Vagina (tissue), 2 donors: ENCODE data around the gene PNCK. TPM values are rescaled to one million over a fixed set of nuclear protein-coding genes. Genes with fewer than 3 reads are reported as not detected.
A peak's percentile ranks its signal among the peaks of the same experiment; 100 is the strongest.

Experiments used
- DNase-seq, 2 donors: peaks; one replicate each; pipeline ENCODE4 v3.0.0-alpha.2; 2017; ENCODE audit errors: extremely low spot score in 2 of 2
- H3K27ac ChIP-seq: fragments of 200-600 bp; sonication (generic); one replicate; pipeline ENCODE4 v1.5.1; 2019
- H3K27me3 ChIP-seq: fragments of 200-600 bp; sonication (generic); one replicate; pipeline ENCODE4 v1.5.1; 2019
- H3K36me3 ChIP-seq, 2 donors: fragments of 200-600 bp; sonication (generic); one replicate each; pipeline ENCODE4 v1.5.1; 2017 to 2019
- H3K4me1 ChIP-seq: fragments of 200-600 bp; sonication (generic); one replicate; pipeline ENCODE4 v1.5.1; 2019
- H3K4me3 ChIP-seq, 2 donors: fragments of 200-600 bp; sonication (generic); 1 replicate in 1 of 2; 2 replicates in 1 of 2; pipeline ENCODE4 v1.5.1; 2016 to 2019
- H3K9me3 ChIP-seq: fragments of 200-600 bp; sonication (generic); one replicate; pipeline ENCODE4 v1.5.1; 2019
- POLR2A ChIP-seq, 2 donors: fragments of 450-650 bp; IDR thresholded peaks; one replicate each; pipeline ENCODE4 v1.6.1; 2017; ENCODE audit warnings: antibody characterized with exemption in 2 of 2, mild to moderate bottlenecking in 2 of 2, moderate library complexity in 2 of 2
- POLR2AphosphoS5 ChIP-seq, 2 donors: sonication (generic); formaldehyde crosslinking; IDR thresholded peaks; one replicate each; pipeline ENCODE4 v1.9.0; 2017; ENCODE audit warnings: antibody characterized with exemption in 2 of 2, mild to moderate bottlenecking in 2 of 2, low read depth in 1 of 2; ENCODE audit not compliant: insufficient read depth in 1 of 2
- intact Hi-C: fragments of 100-400 bp; cut with DNase I; formaldehyde crosslinking; loops from one replicate; pipeline ENCODE4 v1.15.1; 2023
- total RNA-seq: library from RNA; depleted of rRNA; stranded (reverse); fragments of >200 nt; gene quantifications from one replicate; pipeline ENCODE4 v1.2.3, GENCODE V29; 2016
- TF ChIP-seq, protein P1 (sequence below), 3 experiments: fragments of 450-650 bp in 2 of 3; fragments of 200-600 bp in 1 of 3; sonication (generic) in 1 of 3; IDR thresholded peaks; one replicate each; pipeline ENCODE4 v1.5.1; 2017 to 2019; ENCODE audit warnings: antibody characterized with exemption in 3 of 3, mild to moderate bottlenecking in 2 of 3, moderate library complexity in 2 of 3

The PNCK gene
- total RNA-seq, 1 donor from 2014 or later, result 9.3 TPM

DNA sequence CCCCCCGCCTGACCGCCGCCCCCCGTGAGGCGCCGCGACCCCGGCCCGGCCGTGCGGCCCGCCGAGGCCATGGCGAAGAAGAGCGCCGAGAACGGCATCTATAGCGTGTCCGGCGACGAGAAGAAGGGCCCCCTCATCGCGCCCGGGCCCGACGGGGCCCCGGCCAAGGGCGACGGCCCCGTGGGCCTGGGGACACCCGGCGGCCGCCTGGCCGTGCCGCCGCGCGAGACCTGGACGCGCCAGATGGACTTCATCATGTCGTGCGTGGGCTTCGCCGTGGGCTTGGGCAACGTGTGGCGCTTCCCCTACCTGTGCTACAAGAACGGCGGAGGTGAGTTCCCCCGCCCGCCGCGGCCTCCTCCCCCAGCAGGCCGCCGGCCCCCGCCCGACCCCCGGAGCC lies 14.9 kb upstream of the PNCK start:
- DNase-seq, result no peak
- no peaks in the 10 kb centered on the region for H3K36me3 ChIP-seq
- TF ChIP-seq POLR2AphosphoS5 (IDR thresholded peaks at IDR 0.05; ENCODE audit: insufficient read depth in 1 of 2, low read depth in 1 of 2) (no peak), POLR2A (IDR thresholded peaks at IDR 0.05) (no peak)
- TF ChIP-seq, protein P1, sequence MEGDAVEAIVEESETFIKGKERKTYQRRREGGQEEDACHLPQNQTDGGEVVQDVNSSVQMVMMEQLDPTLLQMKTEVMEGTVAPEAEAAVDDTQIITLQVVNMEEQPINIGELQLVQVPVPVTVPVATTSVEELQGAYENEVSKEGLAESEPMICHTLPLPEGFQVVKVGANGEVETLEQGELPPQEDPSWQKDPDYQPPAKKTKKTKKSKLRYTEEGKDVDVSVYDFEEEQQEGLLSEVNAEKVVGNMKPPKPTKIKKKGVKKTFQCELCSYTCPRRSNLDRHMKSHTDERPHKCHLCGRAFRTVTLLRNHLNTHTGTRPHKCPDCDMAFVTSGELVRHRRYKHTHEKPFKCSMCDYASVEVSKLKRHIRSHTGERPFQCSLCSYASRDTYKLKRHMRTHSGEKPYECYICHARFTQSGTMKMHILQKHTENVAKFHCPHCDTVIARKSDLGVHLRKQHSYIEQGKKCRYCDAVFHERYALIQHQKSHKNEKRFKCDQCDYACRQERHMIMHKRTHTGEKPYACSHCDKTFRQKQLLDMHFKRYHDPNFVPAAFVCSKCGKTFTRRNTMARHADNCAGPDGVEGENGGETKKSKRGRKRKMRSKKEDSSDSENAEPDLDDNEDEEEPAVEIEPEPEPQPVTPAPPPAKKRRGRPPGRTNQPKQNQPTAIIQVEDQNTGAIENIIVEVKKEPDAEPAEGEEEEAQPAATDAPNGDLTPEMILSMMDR (IDR thresholded peaks at IDR 0.05), result no peak
- intact Hi-C loops, result no loop called here
- H3K27me3 ChIP-seq, result no peaks in the 10 kb centered on the region
- H3K27ac ChIP-seq, result peak overlapping the region; percentile 39
- peaks cover 15% of the 10 kb centered on the region for H3K4me1 ChIP-seq
- H3K4me3 ChIP-seq, result peak overlapping the region; percentile 39 to 46
- no peaks in the 10 kb centered on the region for H3K9me3 ChIP-seq

DNA sequence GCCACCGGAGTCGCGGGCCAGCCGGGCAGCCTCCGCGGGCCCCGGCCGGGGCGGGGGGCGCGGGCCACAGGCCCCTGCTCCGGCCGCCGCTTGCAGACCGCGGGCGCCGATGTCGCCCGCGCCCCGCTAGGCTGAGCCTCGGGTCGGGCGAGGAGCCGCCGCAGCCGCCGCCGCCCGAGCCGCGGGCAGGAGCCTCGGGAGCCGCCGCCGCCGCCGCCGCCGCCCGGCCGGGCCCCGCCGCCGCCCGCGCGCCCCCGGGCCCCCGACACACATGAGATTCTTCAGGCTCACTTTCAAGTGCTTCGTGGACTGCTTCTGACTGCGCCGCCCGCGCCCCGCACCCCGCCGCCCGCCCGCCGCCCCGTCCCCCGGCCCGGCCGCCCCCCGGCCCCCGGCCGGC lies 14.5 kb upstream of the PNCK start:
- Histone ChIP-seq H3K4me1 (peaks cover 15% of the 10 kb centered on the region), H3K36me3 (no peaks in the 10 kb centered on the region), H3K27me3 (no peaks in the 10 kb centered on the region), H3K4me3 (no peak overlapping the region), H3K9me3 (no peaks in the 10 kb centered on the region), H3K27ac (no peak overlapping the region)
- intact Hi-C loops, result no loop called here
- no peak for DNase-seq
- TF ChIP-seq POLR2A (IDR thresholded peaks at IDR 0.05) (no peak), POLR2AphosphoS5 (IDR thresholded peaks at IDR 0.05; ENCODE audit: insufficient read depth in 1 of 2, low read depth in 1 of 2) (no peak)
- TF ChIP-seq, protein P1 (IDR thresholded peaks at IDR 0.05), result no peak

DNA sequence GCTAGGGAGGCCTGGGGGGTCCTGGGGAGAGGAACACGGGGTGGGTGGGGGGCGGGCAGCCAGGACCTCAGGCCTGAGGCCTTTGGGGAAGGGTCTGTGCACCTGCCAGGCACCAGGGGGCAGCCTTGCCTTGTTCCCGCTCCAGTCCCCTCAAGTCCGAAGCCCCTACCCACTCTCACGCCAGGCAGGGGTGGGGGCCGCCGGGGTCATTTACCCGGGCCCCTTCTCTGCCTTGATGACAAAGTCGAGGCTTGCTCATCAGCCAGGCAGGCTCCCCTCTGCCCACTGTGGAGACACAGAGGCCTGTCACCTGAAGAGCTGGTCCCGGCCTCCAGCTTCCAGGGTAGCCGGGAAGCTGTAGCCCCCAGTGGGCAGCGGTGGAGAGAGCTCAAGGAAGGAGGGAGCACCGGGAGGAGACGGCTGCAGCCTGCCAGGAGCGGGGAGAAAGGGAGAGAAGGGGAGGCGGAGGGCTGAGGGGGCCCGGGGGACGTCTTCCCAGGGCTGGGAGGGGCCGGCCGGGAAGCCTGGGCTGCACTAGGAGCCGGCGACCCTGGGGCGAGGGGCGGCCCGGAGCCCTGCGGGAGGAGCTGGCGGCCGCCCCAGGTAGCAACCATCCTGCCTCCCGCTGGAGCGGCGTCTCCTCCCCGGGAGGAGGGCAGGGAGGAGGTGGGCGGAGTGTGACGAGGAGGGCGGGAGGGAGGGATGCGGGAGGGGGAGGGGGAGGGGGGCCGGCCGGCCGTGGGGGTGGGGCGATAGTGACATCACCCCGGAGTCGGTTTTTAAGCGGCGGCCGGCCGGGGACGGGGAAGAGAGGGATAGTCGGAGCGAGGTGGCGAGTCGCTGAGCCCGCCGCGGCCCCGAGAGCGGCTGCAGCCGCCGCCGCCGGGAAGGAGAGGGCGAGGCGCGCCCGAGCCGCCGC lies 13.8 kb upstream of the PNCK start, which contains the start of gene SLC6A8:
TSS of gene SLC6A8 (plus strand) at position 806 of the 919 bp plus-strand sequence. CDS start 649 bp downstream, outside the sequence.
- H3K27me3 ChIP-seq, result no peaks in the 10 kb centered on the region
- TF ChIP-seq POLR2AphosphoS5 (IDR thresholded peaks at IDR 0.05; ENCODE audit: insufficient read depth in 1 of 2, low read depth in 1 of 2), result no peak
- peak in 1 of 2 donors; percentile 22 for TF ChIP-seq POLR2A (IDR thresholded peaks at IDR 0.05)
- H3K4me1 ChIP-seq, result peaks cover 15% of the 10 kb centered on the region
- no peak for DNase-seq
- peak within 1 kb of the TSS; percentile 39 for H3K27ac ChIP-seq
- H3K36me3 ChIP-seq, result no peaks in the 10 kb centered on the region
- H3K4me3 ChIP-seq, result peak within 1 kb of the TSS; percentile 39 to 46
- intact Hi-C loops, result no loop called here
- no peaks in the 10 kb centered on the region for H3K9me3 ChIP-seq

DNA sequence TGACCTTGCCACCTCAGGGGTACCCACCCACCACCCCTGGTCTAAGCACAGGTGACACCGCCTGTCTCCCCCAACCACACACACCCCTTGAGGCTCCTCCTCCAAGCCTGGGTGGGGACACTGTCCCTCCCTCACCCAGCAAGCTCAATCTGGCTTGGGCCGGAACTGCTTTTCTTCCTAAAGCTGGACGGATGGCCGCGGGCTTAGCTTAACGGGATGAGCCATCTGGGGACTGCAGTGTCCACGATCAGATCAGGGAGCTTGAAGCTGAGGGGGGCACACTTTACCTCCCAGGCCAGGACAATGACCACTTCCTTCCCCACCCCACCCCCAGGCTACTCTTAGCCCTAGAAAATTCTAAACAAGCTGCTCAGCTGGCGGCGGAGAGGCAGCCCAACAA lies 13.1 kb upstream of the PNCK start:
- intact Hi-C loops, result no loop called here
- TF ChIP-seq POLR2AphosphoS5 (IDR thresholded peaks at IDR 0.05; ENCODE audit: insufficient read depth in 1 of 2, low read depth in 1 of 2), result no peak
- TF ChIP-seq, protein P1 (IDR thresholded peaks at IDR 0.05), result no peak
- TF ChIP-seq POLR2A (IDR thresholded peaks at IDR 0.05), result no peak
- H3K4me1 ChIP-seq, result peaks cover 15% of the 10 kb centered on the region
- no peaks in the 10 kb centered on the region for H3K36me3 ChIP-seq
- no peaks in the 10 kb centered on the region for H3K9me3 ChIP-seq
- H3K27ac ChIP-seq, result no peak overlapping the region
- H3K4me3 ChIP-seq, result no peak overlapping the region
- H3K27me3 ChIP-seq, result no peaks in the 10 kb centered on the region
- DNase-seq, result no peak

DNA sequence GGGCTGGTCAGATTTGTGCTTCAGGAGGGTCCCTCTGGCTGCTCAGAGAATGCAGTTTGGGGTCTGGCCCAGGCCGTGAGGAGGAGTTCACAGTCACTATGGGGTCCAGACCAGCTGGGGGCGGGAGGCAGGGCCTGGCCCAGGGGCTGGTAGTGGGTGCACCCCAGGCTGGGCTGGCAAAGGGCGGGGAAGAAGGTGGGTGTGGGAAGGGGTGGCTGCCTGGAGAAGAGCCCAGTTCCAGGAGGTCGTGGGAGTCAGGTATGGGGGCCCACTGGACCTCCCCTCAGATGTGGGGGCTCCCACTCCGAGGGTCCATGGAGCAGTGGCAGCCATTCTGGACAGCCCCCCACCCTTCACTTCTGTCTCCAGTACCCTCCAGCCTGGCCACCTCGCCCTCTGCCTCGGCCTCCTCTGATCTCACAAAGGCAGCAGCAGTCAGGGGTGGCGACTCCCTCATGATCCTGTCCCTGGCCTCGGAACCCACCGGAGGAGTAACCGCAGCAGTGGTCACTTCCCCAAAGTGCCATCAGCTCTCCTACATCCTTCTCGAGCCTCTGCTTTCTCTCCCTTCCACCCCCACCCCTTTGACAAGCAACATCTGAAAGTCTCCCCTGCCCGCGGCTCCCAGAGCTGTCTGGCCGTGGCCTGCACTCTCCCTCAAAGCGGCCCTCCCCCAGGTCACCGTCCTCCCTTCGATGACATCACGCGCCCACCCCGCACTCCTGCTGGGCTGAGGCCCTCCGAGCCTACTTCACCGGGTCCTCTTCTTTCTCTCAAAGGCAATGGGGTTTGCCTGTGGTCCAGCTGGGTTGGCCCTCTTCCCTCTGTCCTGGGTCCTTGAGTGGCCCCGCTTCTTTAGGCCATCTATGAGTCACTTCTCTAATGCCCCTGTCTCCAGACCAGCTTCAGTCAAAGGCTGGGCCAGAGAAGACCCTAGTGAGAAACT lies 12.4 kb upstream of the PNCK start:
- Histone ChIP-seq H3K9me3 (no peaks in the 10 kb centered on the region), H3K36me3 (no peaks in the 10 kb centered on the region), H3K27ac (no peak overlapping the region), H3K27me3 (no peaks in the 10 kb centered on the region), H3K4me3 (no peak overlapping the region), H3K4me1 (peaks cover 15% of the 10 kb centered on the region)
- intact Hi-C loops, result no loop called here
- no peak for DNase-seq
- TF ChIP-seq POLR2AphosphoS5 (IDR thresholded peaks at IDR 0.05; ENCODE audit: insufficient read depth in 1 of 2, low read depth in 1 of 2) (no peak), POLR2A (IDR thresholded peaks at IDR 0.05) (no peak)
- TF ChIP-seq, protein P1 (IDR thresholded peaks at IDR 0.05), result no peak
